CD4-positive, alpha-beta T cell treated with Interleukin-1 beta for 1 hour (primary cell): ENCODE measurements around the gene E4F1.
"Not testable (repeated sequence)": the region's sequence is repeated elsewhere in the genome, so short reads cannot be mapped to it uniquely, and the experiment has no call there.

ENCODE experiments used
- DNase-seq, 2 donors: peaks; one replicate each; pipeline ENCODE4 v3.0.0-alpha.2; 2020 to 2022

E4F1 gene

DNA sequence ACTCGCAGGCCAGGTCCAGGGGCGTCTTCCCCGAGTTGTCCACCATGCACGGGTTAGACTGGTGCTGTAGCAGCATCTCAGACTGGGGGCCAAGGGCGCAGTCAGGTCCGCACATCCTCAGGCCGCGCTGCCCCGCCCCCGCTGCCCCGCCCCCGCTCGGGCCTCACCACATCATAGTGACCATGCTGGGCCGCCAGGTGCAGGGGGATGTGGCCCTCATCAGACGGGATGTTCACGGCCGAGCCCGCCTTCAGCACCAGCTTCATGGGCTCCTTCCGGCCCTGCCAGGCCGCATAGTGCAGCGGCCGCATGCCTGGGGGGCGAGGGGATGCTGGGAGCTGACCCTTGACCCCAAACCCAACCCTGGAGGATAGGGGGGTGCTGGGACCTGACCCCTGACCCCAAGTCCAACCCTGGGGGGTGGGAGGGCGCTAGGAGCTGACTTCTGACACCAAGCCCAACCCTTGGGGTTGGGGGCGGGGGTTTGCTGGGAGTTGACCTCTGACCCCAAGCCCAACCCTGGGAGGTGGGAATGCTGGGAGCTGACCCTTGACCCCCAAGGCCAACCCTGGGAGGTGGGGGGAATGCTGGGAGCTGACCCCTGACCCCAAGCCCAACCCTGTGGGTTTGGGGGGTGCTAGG is 34.0 kb upstream of the E4F1 start:
- DNase-seq = no peak

GRCh38 chr16:2190002-2190658 is 33.3 kb upstream of the E4F1 start:
- no peak for DNase-seq

- DNase-seq = no peak
Observed at GRCh38 chr16:2190659-2191445, 32.5 kb upstream of the E4F1 start.

- DNase-seq = no peak
Observed at GRCh38 chr16:2191446-2191706, 32.0 kb upstream of the E4F1 start.

DNA sequence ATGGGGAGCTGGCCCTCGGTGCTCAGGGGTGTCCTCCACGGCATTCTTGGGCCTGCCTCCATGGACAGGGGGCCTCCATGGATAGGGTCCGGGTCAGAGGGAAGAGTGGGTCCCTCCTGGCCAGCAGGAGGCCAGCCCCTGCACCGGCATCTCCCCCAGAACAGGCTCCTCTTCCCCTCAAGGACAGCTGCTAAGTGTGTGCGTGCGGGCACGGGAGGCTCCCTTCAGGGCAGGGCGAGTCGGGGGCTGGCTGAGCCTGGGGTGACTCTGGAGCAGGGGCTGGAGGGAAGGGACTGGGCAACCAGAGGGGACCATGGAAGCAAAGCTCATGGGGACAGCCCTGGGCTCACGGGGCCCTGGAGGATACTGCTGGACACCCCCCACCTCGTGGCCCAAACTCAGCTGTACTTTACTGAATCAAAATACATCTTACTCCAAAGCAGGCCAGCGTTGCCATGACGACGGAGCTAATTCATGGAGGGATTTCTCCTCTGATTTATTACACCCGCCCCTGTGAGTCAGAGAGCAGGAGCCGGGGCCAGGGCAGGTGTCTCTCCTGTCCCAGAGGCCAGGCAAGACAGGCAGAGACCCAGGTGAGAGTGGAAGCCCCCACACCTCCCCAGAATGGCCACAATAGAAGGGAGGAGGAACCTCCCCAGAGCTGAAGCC is 29.1 kb upstream of the E4F1 start:
- no peak for DNase-seq

DNA sequence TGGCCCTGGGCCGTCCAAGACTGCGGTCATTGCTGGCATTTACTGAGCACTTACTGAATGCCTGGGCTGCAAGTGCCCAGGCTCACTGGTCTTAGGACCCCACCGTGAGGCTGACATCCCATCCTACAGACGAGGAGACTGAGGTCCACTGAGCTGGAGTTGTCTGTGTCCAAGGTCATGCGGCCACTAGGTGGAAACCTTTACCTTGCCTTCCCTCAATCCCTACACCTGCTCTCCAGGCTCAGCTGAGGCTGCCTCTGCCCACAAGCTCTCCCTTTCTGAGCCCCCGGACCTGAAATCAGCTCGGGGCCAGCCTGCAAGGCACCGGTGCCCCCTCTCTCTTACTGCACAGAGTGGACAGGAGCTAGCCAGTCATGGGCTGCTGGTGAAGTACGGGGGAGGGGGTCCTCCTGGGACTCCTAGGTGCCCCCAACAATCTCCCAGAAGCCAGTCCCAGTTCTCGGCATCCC is 28.5 kb upstream of the E4F1 start:
- DNase-seq = peak; percentile 64 to 71

DNA sequence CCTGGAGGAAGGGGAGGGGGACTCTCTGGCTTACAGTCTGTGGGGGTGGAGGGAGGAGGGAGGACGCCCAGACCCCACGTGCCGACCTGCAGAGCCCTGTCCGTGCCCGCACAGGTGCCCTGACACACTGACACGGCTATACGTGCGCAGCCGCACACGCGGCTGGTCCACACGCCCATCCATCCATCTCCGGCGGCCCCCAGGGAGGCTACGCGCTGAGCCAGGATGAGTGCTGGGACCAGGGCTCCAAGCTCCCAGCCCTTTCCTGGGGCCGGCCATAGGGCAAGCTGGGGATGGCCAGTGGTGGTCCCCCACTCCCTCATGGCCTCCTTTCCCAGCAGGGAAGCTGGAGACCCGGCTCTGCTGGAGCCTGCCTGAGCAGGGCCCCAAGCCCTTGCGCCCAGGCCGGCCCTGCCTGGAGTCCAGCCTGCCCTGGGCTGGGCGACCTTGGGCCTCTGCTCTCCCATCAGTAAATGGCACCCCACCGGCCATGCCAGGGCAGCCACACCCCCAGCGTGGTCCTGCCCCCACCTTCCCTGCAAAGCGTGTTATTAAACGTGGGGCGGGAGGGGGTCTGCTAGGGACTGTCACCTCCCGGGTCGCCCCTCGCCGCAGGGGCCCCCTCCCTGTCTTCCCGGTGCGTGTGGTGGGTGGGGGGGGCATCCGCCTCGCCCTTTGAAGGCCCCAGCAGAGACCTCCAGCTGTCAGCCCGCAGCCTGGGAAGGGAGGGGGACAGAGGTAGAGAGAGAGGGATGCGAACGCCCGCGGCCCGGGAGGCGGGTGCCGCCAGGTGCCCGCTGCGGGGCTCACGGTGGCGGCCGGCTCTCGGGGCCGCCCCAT is 27.8 kb upstream of the E4F1 start:
- DNase-seq = no peak

- no peak for DNase-seq
Observed at GRCh38 chr16:2196162-2196980, 27.0 kb upstream of the E4F1 start, which contains the start of gene CASKIN1. CASKIN1 (minus strand) TSS chr16:2196605; CDS start chr16:2196432, 173 bp downstream.

DNA sequence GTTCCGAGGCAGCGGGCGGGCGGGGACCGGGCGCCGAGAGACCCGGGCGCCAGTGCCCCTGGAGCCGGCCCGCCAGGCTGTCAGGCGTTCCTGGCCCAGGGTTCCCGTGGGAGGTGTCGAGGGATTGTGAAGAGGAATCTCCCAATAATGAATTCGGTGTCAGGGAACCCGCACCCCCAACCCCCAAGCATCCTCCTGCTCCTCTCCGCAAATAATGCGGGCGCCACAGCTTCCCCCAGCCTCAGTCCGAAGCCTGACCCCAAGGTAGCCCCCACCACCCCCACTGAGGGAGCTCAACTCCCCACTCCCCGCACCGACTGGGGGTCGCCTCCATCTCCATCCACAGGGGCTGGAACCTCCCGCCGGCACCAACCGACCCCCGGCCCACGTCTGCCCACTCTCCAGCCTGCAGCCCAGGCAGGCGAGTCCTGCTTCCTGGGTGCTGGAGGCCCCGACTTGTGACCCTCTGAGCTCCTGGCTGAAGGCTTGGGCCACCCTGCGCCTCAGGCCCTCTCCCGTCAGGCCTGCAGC is 26.3 kb upstream of the E4F1 start:
- no peak for DNase-seq

DNA sequence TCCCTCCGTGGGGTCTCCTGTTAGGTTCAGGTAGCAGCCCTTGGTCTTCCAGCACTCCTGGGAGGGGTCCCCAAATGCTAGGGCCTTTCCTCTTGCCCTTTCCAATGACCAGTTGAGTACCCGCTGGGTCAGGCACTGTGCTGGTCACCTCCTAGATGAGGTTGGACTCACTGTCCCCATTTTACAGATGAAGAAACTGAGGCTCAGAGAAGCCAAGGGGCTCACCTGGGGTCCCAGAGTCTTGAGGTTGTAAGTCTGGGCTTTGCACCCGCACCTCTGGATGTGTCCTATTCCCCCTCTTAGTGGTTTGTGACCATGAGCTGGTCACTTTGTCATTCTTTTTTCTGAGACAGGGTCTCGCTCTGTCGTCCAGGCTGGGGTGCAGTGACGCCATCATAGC is 25.6 kb upstream of the E4F1 start:
- DNase-seq = no peak

DNA sequence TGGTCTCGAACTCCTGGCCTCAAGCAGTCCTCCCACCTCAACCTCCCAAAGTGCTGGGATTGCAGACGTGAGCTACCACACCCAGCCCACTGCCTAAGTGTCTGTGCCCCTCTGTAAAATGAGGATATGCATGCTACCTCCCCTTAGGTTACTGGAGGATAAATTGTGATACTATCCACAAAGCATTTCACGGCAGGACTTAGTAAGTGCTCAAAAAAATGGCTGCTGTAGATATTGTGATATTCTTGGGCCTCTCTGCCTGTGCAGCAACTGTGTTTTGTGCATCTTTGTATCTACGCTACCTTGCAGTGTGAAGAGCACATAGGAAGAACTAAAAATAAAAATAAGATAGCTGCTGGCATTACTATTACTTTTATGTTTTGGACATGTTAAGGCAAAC is 25.1 kb upstream of the E4F1 start:
- no peak for DNase-seq

DNA sequence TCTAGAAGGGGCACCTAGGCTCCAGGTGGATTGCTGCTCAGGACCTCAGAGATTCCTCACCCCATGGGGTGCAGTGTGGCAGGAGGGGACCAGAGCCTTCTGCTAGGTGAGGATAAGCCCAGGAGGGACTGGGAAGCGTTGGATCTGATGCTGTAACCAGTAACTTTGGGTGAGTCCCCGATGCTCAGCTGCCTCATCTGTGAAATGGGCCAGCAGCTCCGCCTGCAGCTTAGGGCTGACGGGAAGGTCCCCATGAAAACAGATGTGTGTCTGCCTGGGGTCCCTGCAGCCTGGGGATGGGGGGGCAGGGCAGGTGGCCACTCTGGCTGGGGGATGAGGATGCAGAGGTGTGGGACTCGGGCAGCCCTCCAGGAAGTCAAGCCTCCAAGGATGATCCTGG is 24.3 kb upstream of the E4F1 start:
- no peak for DNase-seq

DNA sequence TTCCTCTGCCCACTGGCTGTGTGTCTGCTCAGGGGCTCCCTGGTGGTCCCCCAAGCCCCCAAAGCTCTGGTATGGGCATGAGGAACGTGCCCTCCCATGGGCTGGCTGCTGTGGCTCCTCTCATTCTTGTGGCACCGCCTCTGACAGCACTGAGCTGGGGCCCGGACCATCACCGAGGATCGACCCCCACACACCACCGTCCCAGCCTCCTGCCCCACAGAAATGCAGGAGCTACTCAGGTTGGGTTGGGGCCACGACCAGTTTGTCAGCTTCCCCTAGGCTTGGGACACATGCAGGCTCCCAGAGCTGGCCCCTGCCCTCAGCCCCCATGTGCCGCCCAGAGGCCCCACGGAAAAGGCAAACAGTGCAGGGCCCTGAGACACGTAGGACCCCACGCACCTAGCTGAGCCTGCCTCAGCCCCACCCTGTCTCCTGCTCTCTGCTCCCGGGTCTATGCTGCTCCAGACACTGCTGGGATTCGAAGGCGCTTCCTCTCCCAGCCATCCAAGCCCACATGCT is 23.7 kb upstream of the E4F1 start:
- no peak for DNase-seq

GRCh38 chr16:2200313-2200712 is 23.1 kb upstream of the E4F1 start:
- DNase-seq = no peak

- not testable (repeated sequence) for DNase-seq
Observed at GRCh38 chr16:2203119-2203688, 20.2 kb upstream of the E4F1 start.

- no peak for DNase-seq
Observed at GRCh38 chr16:2204416-2205103, 18.8 kb upstream of the E4F1 start.

DNA sequence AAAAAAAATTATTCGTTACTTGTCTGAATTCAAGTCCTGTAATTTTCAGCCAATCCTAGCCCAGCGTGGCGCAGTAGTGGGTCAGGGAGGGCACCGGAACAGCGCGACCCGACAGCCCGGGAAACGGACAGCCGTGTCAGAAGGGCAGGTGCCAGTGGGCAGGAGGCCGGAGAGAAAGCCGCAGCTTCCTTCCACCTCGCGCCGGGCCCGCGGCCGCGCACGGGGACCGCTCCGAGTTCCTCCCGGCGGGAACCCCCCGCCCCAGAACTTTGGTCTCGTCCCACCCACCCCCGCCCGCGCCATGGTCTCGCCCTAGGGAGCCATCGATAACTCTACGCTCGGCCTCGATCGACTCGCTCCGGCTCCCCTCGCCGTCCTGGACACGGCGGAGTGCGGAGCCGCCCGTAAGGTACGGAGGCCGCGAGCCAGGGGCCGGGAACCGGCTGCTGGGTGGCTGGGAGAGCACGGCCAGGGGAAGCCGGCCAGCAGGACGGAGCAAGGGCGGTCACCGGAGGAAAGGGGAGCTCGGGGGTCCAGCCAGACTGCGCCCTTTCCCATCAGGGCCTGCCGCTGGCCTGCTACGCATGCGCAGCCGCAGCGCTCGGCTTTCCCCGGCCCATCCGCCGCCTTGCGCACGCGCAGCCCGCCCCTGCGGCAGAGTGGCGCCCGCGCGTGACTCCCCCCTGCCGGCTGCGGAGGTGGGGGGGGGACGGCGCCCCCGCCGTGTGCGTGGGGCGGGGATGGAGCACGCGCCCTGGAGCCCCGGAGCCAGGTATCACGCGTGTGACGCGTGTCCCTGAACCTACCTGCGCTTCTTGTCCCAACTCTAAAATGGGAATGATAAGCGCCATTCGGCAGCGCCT is 18.1 kb upstream of the E4F1 start, which contains the start of gene MLST8:
Gene MLST8, plus strand, starts transcription at position 351 of the 863 bp plus-strand sequence. CDS start 632 bp downstream, outside the sequence.
- DNase-seq = peak; percentile 91 to 93

DNA sequence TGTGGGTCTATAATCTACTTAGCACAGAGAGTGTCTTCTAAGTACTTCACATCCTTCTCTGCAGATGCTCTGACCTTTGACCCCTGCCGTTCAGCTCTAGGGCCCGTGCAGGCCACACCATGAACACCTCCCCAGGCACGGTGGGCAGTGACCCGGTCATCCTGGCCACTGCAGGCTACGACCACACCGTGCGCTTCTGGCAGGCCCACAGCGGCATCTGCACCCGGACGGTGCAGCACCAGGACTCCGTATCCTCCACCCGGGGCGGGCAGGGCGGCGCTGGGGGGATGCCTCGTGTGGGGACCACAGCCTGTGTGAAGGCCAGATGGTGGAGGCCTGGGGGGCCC is 17.5 kb upstream of the E4F1 start:
- DNase-seq = no peak

DNA sequence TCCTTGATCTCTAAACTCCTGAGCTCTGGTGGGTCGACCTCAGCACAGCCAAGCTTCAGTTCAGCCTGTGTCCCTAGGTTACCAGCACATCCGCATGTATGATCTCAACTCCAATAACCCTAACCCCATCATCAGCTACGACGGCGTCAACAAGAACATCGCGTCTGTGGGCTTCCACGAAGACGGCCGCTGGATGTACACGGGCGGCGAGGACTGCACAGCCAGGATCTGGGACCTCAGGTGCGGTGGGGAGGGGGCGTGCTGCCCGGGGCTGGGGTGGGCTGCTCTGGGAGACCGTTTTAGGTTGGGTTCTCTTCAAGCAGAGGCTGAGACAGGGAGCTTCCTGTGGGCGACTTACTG is 17.0 kb upstream of the E4F1 start:
- no peak for DNase-seq
